Vagina (tissue), 2 donors: ENCODE results near the gene PXDN.

ENCODE experiments used
- POLR2A ChIP-seq, 2 donors: fragments of 450-650 bp; IDR thresholded peaks; one replicate each; pipeline ENCODE4 v1.6.1; 2017; ENCODE audit warnings: antibody characterized with exemption in 2 of 2, mild to moderate bottlenecking in 2 of 2, moderate library complexity in 2 of 2
- POLR2AphosphoS5 ChIP-seq, 2 donors: sonication (generic); formaldehyde crosslinking; IDR thresholded peaks; one replicate each; pipeline ENCODE4 v1.9.0; 2017; ENCODE audit warnings: antibody characterized with exemption in 2 of 2, mild to moderate bottlenecking in 2 of 2, low read depth in 1 of 2; ENCODE audit not compliant: insufficient read depth in 1 of 2
- TF ChIP-seq, protein P1 (sequence below), 3 experiments: fragments of 450-650 bp in 2 of 3; fragments of 200-600 bp in 1 of 3; sonication (generic) in 1 of 3; IDR thresholded peaks; one replicate each; pipeline ENCODE4 v1.5.1; 2017 to 2019; ENCODE audit warnings: antibody characterized with exemption in 3 of 3, mild to moderate bottlenecking in 2 of 3, moderate library complexity in 2 of 3

GRCh38 chr2:1603521-1603920, 140.8 kb downstream of the PXDN start:
- TF ChIP-seq, protein P1, sequence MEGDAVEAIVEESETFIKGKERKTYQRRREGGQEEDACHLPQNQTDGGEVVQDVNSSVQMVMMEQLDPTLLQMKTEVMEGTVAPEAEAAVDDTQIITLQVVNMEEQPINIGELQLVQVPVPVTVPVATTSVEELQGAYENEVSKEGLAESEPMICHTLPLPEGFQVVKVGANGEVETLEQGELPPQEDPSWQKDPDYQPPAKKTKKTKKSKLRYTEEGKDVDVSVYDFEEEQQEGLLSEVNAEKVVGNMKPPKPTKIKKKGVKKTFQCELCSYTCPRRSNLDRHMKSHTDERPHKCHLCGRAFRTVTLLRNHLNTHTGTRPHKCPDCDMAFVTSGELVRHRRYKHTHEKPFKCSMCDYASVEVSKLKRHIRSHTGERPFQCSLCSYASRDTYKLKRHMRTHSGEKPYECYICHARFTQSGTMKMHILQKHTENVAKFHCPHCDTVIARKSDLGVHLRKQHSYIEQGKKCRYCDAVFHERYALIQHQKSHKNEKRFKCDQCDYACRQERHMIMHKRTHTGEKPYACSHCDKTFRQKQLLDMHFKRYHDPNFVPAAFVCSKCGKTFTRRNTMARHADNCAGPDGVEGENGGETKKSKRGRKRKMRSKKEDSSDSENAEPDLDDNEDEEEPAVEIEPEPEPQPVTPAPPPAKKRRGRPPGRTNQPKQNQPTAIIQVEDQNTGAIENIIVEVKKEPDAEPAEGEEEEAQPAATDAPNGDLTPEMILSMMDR (IDR thresholded peaks at IDR 0.05) = no peak
- TF ChIP-seq POLR2AphosphoS5 (IDR thresholded peaks at IDR 0.05; ENCODE audit: insufficient read depth in 1 of 2, low read depth in 1 of 2) (no peak), POLR2A (IDR thresholded peaks at IDR 0.05) (no peak)
